NOMO-1 treated with dmso at 0.1 percent for 144 hours (cell line): ENCODE results near the gene ZNF573.
"Not testable (repeated sequence)": the region's sequence is repeated elsewhere in the genome, so short reads cannot be mapped to it uniquely, and the experiment has no call there.

Experiments used
- DNase-seq: peaks from one replicate; lab custom pipeline; 2025; ENCODE audit not compliant: unreplicated experiment; lab: John Stamatoyannopoulos, UW

ZNF573 gene

DNA sequence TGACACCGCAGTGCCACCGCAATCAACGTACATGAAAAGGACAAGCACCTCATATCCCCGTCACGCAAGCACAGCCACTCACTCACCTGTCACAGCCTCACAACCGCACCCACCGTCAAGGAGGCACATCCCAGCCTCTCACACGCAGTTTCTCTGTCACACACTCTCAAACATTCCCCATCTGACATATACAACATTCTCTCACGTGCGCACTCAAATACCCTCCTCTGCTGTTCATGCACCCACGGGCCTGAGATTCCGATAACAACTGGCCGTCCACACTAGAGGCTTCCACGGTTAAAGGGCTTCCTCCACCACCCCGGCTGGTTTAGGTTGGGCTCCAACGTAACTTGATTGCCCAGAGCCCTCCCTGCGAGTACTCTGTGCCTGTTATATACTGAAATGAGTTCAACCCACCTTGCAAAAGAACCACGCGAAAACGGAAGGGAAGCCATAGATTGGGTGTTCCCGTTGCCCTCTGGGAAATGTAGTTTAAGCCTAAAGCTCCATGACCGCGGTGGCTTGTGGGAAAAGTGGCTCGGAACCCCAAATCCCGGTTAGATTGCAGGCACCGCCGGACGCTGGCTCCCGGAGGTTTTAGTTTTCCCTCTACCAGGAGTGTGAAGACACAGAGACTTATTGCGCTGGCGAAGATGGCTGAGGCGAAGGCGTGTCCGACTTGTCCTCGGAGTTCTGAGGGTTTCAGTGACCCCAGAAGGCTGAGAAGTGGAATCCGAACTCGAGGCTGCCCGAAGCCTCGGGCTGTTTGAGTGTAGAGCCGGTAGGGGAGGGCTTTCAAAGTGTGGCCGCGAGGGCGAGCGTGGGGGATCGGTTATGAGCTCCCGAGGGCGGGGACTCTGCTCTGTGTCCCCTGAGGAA lies at the start of gene ZNF573:
Gene ZNF573, minus strand, starts transcription at position 460 of the 879 bp plus-strand sequence. CDS start 5,857 bp downstream, outside the sequence.
- DNase-seq, result peak; percentile 48

DNA sequence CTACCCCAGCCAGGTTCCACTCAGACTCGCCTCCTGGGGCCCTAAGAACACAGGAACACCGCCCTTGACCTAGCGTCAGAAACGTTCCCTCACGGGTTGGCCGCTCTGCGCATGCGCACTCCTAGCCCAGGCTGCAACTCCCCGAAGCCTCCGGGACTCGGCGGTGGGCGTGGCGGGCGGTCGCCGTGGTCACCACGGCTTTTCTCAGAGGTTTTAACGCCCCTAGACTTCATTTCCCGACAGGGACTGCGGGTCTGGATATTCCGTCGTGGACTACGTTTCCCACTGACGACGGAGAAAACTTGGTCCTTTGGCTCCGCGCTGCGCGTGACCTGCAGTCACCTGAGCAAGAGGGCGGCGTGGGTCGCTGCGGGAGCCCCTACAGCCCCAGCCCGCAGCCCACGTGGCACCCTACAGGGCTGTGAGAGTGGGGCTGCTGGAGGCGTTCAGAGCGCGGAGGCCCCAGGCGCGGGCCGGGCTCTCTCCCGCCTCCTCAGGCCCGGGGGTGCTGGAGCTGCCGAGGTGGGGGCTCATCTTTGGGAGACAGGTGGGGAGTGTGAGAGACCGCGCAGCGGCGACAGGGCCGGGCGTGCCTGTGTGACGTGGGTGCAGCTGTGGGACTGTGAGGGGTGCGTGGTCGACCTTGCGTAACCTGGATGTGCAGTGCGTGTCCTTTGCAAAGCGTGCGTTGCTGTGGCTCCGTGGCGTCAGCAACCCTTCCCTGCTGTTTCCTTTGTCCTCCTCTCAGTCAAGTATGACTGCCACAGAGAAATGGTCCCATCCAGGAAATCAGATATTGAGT lies 38.0 kb upstream of the ZNF573 start:
- no peak for DNase-seq

DNA sequence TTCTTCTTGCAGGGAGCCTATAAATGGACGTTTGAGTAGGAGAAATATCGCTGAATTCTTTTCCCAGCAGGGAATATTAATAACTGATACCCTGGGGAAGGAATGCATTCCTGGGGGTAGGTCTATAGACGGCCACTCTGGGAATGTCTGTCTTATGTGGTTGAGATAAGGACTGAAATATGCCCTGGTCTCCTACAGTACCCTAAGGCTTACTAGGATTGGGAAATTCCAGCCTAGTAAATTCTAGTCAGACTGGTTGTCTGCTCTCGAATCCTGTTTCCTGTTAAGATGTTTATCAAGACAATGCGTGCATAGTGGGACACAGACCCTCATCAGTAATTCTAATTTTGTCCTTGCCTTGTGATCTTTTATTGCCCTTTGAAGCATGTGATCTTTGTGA lies 36.2 kb upstream of the ZNF573 start:
- DNase-seq, result not testable (repeated sequence)

DNA sequence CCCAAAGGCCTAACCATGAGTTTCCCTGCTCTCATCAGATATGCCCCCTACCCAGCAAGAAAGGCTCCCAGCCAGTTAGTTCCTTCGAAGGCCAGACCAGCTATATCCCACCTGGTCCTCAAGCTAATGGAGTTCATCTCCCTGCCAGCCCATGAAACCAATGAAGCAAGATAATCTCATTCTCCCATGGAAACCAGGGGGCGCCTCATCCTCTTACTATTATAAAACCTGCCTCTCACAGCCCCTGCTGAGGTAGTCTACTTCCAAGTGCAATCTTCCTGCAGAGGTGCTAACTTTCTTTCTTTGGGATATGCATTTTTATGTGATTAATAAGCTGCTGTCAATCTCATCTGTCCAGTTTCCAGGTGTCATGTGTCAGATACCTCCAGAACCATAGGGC lies 34.0 kb upstream of the ZNF573 start:
- no peak for DNase-seq

DNA sequence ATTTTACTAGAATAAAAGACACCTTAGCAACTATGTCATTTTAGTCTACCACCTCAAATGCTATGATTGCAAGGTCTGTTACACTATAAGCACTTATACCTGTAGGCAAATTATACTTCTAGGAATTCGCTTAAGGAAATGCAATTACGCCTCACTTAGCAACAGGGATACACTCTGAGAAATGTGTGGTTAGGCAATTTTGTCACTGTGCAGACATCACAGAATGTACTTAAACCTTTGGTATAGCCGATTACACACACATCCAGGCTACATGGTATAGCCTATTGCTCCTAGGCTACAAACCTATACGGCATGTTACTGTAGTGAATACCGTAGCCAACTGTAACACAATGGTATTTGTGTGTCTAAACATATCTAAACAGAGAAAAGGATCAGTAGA lies 30.0 kb upstream of the ZNF573 start:
- no peak for DNase-seq

DNA sequence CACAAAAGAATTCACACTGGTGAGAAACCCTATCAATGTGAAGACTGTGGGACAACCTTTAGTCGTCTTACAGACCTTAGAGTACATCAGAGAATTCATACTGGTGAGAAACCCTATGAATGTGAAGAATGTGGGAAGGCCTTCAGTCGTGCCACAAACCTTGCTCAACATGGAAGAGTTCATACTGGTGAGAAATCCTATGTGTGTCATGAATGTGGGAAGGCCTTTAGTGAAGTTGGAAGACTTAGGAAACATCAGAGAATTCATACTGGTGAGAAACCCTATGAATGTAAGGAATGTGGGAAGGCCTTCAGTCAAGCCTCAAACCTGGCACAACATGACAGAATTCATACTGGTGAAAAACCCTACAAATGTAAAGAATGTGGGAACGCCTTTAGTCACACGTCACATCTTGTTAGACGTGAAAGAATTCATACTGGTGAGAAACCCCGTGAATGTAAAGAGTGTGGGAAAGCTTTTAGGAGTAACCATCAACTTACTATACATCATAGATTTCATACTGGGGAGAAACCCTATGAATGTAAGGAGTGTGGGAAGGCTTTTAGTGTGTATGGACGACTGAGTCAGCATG lies 24.0 kb upstream of the ZNF573 start:
- no peak for DNase-seq

DNA sequence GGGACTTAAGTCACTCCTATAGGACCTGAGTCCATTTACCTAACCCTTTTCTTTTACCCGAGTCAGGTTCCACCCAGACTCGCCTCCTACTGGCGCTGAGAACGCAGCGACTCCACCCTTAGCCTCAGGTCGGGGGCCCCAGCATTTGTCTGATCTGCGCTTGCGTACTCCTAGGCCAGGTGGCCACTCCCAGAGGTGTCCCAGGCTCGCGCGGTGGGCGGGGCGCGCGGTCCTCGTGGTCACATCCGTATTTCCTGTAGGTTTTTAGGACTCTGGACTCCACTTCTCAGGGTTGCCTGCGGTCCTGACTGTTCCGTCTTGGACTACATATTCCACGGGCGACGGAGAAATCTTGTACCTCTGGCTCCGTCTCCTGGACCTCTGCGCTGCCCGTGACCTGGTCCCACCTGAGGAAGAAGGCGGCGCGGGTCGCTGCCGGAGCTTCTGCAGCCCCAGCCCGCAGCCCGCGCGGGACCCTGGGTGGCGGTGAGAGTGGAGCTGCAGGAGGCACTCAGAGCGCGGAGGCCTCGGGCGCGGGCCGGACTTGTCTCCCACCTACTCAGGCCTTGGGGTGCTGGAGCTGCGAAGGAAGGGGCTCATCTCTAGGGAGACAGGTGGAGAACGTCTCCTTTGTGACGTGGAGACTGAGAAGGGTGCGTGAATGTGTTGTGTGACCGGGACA lies 11.0 kb upstream of the ZNF573 start:
- no peak for DNase-seq

DNA sequence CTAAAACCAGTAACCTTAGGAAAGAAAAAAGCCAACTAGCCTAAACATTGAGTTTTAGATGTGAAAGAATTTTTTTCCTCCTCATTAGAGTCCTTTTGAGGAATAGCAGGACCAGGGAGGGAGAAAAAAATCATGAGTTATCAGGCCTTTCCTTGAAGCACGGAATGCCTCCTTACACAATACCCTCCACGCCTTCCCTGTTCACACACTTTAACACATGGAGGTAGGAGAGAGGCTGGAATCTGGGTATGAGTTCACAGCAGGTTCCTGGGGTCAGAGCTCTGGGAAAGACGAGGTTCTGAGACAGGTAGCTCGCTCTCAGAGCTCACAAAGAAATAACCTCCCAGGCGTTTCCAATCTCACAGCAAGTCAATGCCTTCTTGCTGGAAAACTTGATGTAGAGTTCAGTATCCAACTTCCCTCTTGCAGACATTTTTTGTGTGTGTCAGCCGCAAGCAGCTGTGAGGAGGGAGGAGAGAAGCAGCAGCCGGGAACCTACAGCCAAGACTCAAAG lies 716 bp downstream of the ZNF573 start:
- DNase-seq, result no peak

DNA sequence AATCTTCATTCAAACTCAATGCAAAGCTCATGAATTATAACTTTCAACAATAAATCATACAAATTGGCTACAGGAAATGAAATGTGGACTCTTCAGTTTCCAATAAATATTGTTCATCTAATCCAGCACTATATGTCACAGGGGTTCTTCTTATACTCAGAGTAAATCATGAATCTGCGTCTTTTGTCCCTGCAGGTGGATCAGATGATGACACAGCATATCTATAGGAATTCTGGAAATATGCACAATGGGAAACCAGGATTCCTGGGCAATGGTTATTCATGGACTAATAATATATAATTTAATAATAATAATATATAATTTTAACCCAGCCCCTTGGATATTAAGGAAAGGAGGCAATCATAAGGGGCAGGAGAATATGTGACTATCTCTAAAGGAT lies 8.4 kb downstream of the ZNF573 start:
- DNase-seq, result no peak

DNA sequence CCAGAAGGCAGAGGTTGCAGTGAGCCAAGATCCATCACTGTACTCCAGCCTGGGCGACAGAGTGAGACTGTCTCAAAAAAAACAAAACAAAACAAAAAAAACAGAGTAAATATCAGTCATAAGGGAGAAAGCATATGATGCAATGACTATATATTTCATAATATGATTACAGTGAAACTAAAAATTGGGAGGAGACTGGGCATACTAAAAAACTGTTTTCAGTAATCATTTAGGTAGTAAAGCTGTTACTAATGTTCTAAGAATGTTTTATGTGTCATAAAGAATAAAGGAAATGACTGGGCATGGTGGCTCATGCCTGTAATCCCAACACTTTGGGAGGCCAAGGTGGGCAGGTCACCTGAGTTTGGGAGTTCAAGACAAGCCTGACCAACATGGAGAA lies 15.9 kb downstream of the ZNF573 start:
- no peak for DNase-seq

DNA sequence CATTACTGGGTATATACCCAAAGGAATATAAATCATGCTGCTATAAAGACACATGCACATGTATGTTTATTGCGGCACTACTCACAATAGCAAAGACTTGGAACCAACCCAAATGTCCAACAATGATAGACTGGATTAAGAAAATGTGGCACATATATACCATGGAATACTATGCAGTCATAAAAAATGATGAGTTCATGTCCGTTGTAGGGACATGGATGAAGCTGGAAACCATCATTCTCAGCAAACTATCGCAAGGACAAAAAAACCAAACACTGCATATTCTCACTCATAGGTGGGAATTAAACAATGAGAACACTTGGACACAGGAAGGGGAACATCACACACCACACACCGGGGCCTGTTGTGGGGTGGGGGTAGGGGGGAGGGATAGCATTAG lies 21.7 kb downstream of the ZNF573 start:
- DNase-seq, result not testable (repeated sequence)

DNA sequence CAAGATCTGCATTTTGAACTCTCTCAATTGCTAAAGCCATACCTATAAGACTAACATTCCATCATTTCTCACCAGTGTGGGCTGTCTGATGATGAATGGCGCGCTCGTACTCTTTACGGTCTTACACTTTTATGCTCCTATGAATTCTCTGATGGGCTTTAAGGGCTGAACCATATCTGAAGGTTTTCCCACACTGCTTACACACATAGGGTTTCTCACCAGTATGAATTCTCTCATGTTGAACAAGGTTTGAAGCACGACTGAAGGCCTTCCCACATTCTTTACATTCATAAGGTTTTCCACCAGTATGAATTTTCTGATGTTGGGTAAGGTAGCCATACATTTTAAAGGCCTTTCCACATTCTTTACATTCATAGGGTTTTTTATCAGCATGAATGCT lies 41.0 kb downstream of the ZNF573 start:
- DNase-seq, result no peak

DNA sequence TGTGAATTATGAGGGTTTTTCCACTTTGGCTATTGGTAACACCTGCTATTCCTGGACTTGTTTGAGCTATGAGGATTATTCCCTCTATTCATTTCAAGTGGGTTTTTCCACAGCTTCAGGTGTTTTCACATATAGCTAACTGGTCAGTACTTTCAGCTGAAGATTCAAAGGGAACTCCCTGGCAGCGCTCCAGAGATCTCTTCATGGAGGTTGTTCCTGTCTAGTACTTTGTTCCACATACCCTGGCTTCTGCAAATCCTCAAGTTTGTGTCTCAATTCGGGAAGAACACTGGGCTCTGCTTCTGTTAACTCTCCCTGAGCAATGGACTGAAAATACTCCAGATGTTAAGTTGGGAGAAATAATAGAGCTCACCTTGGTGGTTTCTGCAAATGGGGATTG lies 54.2 kb downstream of the ZNF573 start:
- no peak for DNase-seq

DNA sequence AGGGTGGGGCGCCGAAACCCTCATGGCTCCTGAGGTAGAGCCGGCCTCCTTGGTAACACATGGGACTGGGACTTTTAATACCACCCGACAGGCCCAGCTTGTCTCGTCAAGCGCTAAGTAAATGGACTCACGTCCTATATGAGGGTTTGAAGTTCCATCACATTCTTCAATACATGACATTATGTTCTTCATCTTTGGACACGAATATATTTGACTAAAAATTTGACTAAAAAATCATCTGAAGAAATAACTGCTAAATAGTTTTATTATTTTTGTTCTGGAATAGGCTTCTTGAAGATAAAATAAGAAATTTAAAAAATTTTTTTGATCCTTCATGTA lies 59.5 kb downstream of the ZNF573 start:
- DNase-seq, result no peak

DNA sequence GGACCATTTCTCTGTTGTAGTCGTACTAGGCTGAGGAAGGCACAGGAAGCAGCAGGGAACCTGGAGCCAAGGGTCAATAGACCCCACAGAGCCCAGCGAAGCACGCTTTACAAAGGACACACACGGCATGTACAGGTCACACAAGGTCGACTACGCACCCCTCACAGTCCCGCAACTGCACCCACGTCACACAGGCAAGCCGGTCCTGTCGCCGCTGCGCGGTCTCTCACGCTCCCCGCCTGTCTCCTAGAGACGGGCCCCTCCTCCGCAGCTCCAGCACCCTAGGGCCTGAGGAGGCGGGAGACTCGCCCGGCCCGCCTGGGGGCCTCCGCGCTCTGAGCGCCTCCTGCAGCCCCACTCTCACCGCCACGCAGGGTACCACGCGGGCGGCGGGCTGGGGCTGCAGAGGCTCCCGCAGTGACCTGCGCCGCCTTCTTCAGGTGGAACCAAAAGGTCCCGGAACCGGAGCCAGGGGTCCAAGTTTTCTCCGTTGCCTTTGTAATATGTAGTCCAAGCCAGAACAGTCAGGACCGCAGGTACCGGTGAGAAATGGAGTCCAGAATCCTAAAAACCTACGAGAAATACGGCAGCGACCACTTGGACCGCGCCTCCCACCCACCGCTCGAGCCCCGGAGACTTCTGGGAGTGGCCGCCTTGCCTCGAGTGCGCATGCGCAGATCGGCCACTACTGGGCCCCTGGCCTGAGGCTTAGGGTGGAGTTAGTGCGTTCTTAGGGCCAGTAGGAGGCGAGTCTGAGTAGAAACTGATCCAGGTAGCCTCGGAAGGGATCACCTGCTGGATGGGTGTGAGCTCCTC lies 60.1 kb downstream of the ZNF573 start, which contains the start of gene ZNF607:
Gene ZNF607, minus strand, starts transcription at position 651 of the 816 bp plus-strand sequence. CDS start 8,143 bp downstream, outside the sequence.
- no peak for DNase-seq

DNA sequence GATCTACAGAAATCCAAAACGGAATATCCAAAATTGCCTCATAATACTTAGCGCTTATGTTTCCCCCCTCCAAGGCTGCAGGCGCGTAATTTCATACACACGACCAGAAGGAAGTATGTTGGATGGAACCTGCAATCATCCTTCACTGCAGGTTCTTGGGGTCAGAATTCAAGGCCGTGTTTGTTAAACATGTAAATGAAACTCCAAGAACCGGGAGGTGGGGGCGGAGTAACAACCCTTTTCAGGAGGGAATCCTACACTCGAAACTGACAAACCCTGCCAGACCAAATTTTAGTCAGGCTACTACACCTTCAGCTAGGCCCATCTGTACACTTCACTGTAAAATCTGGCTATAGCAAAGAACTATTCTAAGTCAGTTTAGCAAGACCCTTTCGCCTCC lies 61.1 kb downstream of the ZNF573 start:
- no peak for DNase-seq

DNA sequence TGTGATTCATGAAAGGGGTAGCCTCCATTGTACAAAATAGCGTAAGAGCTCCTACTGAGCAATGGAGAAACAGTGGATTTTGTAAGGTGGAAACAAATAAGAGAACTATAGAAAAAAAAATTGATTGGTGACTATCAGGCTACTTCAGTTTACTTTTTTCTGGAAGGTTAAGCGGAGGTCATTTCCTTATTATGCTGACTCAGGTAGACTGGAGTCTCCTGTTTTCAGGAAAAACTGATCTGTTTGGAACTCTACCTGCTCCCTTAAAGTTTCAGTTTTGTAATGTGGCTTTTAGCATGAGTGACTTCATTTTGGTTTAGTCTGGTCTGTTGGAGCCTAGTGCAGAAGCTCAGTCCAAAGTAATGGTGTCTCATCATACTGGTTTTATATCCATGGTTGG lies 63.2 kb downstream of the ZNF573 start:
- DNase-seq, result no peak

DNA sequence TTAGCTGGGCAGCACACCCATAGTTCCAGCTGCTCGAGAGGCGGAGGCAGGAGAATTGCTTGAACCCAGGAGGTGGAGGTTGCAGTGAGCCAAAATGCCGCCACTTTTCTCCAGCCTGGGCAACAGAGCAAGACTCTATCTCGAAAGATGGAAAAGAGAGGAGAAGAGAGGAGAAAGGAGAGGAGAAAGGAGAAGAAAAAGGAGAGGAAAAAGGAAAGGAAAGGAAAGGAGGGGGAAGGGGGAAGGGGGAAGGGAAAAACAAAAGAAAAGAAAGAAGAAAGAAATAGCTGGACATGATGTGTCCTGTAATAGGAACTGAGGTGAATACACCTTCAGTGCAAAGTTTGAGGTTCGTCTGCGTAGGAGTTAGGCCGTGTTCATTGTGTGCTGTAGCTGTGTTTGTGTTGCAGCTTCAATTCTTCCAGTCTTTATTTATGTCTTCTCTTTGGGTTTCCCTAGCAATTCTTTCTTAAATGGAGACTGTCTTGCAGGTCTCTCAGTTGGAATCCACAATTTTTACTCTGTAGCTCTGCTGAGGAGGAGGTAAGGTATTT lies 73.3 kb downstream of the ZNF573 start:
- no peak for DNase-seq

DNA sequence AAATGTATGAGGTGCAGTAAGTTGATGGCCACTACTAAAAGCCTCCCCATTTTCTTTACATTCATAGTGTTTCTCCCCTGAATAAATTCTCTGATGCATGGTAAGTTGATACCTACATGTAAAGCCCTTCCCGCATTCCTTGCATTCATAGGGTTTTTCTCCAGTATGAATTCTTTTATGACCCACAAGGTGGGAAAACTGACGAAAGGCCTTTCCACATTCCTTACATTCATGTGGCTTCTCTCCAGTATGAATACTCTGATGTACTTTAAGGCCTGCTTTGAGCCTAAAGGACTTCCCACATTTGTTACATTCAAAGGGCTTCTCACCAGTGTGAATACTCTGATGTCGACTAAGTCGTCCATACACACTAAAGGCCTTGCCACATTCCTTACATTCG lies 80.3 kb downstream of the ZNF573 start:
- DNase-seq, result no peak

DNA sequence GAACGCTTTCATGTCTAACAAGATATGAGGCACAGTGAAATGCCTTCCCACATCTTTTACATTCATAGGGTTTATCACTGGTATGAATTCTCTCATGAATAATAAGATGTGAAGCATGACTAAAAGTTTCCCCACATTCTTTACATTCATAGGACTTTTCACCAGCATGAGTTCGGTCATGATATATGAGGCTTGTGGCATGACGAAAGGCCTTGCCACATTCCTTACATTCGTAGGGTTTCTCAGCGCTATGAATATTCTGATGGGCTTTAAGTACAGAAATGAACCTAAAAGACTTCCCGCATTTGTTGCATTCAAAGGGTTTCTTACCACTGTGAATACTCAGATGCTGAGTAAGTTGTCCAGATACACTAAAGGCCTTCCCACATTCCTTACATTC lies 81.2 kb downstream of the ZNF573 start:
- DNase-seq, result no peak
